GM10266 (cell line): ENCODE measurements around the gene PODXL.
A peak's percentile ranks its signal among the peaks of the same experiment; 100 is the strongest.

Experiments
- DNase-seq: peaks from one replicate; pipeline ENCODE4 v3.0.0; 2012; ENCODE audit errors: extremely low spot score
- CTCF ChIP-seq: IDR thresholded peaks from 2 replicates; pipeline ENCODE4 v1.5.1; 2012; ENCODE audit warnings: mild to moderate bottlenecking, low read depth; ENCODE audit not compliant: control insufficient read depth, insufficient read depth; ENCODE audit errors: missing control alignments

PODXL gene

GRCh38 chr7:131504157-131504899, 52.1 kb downstream of the PODXL start:
- TF ChIP-seq CTCF, result no peak
- DNase-seq, result no peak

GRCh38 chr7:131503639-131504038, 52.8 kb downstream of the PODXL start:
- no peak for TF ChIP-seq CTCF
- no peak for DNase-seq

GRCh38 chr7:131502810-131503508, 53.5 kb downstream of the PODXL start:
- no peak for DNase-seq
- no peak for TF ChIP-seq CTCF

- DNase-seq, result no peak
- no peak for TF ChIP-seq CTCF
These were observed 54.3 kb downstream of the PODXL start for GRCh38 chr7:131501930-131502685.

GRCh38 chr7:131501422-131501821, 55.0 kb downstream of the PODXL start:
- no peak for TF ChIP-seq CTCF
- DNase-seq, result peak; percentile 45

- no peak for TF ChIP-seq CTCF
These were observed 56.1 kb downstream of the PODXL start for GRCh38 chr7:131500357-131500756.

More at GRCh38 chr7:131500357-131500756, 56.1 kb downstream of the PODXL start:
- DNase-seq, result no peak
